HepG2 (cell line): ENCODE results near the gene GPC6. TPM values are rescaled to one million over a fixed set of nuclear protein-coding genes. Genes with fewer than 3 reads are reported as not detected.
A peak's percentile ranks its signal among the peaks of the same experiment; 100 is the strongest.

ENCODE experiments used
- ATRX ChIP-seq: sonication (generic); formaldehyde crosslinking; IDR thresholded peaks from 2 replicates; pipeline ENCODE4 v1.4.0; 2020; ENCODE audit warnings: missing genetic modification reagents, borderline replicate concordance
- BCL3 ChIP-seq: sonication (generic); formaldehyde crosslinking; IDR thresholded peaks from 2 replicates; pipeline ENCODE4 v1.5.1; 2020; ENCODE audit warnings: mild to moderate bottlenecking, missing genetic modification reagents, moderate library complexity
- DPF2 ChIP-seq: sonication (generic); formaldehyde crosslinking; IDR thresholded peaks from 2 replicates; pipeline ENCODE4 v1.4.0; 2020; ENCODE audit warnings: mild to moderate bottlenecking, low read depth, missing genetic modification reagents, borderline replicate concordance
- FOXA1 ChIP-seq, 2 experiments: fragments of 450-650 bp in 1 of 2; sonication (generic) in 1 of 2; formaldehyde crosslinking in 1 of 2; IDR thresholded peaks; 2 replicates each; pipeline versions ENCODE4 v1.4.0 to v1.6.1; 2016 to 2020; ENCODE audit warnings: missing genetic modification reagents in 1 of 2
- KLF15 ChIP-seq: sonication (generic); formaldehyde crosslinking; IDR thresholded peaks from 2 replicates; pipeline ENCODE4 v1.8.1; 2023; ENCODE audit warnings: borderline replicate concordance, mild to moderate bottlenecking, inconsistent platforms, missing genetic modification reagents, mixed read lengths
- MBD4 ChIP-seq: IDR thresholded peaks from 2 replicates; pipeline ENCODE4 v1.6.1; 2012; ENCODE audit warnings: low read length, inconsistent platforms, borderline replicate concordance
- MIER3 ChIP-seq: IDR thresholded peaks from 2 replicates; pipeline ENCODE4 v1.6.1; 2016; ENCODE audit warnings: missing compliant biosample characterization, borderline replicate concordance
- MTF2 ChIP-seq: sonication (generic); formaldehyde crosslinking; IDR thresholded peaks from 2 replicates; pipeline ENCODE4 v1.5.0; 2020; ENCODE audit warnings: missing genetic modification reagents, borderline replicate concordance
- MYC ChIP-seq: sonication (generic); formaldehyde crosslinking; IDR thresholded peaks from 2 replicates; pipeline ENCODE4 v1.9.0; 2021; ENCODE audit warnings: missing genetic modification reagents, borderline replicate concordance
- NFYC ChIP-seq: IDR thresholded peaks from 2 replicates; pipeline ENCODE4 v1.6.1; 2016; ENCODE audit warnings: missing genetic modification reagents, missing compliant biosample characterization
- POGK ChIP-seq: sonication (generic); formaldehyde crosslinking; conservative IDR thresholded peaks from 2 replicates; pipeline ENCODE4 v1.8.0; 2022; ENCODE audit warnings: mild to moderate bottlenecking, moderate library complexity, missing genetic modification reagents
- REST ChIP-seq, 2 experiments: IDR thresholded peaks; 2 replicates each; pipeline ENCODE4 v1.6.1; 2011 to 2012; ENCODE audit warnings: low read length in 2 of 2, borderline replicate concordance in 1 of 2, low read depth in 1 of 2, mild to moderate bottlenecking in 1 of 2, moderate library complexity in 1 of 2
- SAP130 ChIP-seq: IDR thresholded peaks from 2 replicates; pipeline ENCODE4 v1.6.1; 2016; ENCODE audit warnings: low read depth
- SIN3A ChIP-seq: IDR thresholded peaks from 2 replicates; pipeline ENCODE4 v1.6.1; 2011; ENCODE audit warnings: low read depth, mild to moderate bottlenecking, control low read depth, low read length, borderline replicate concordance
- THAP7 ChIP-seq: sonication (generic); formaldehyde crosslinking; IDR thresholded peaks from 2 replicates; pipeline ENCODE4 v1.8.1; 2023; ENCODE audit warnings: mild to moderate bottlenecking, missing genetic modification reagents
- TIGD3 ChIP-seq: sonication (generic); formaldehyde crosslinking; IDR thresholded peaks from 2 replicates; pipeline ENCODE4 v1.5.1; 2020; ENCODE audit warnings: mild to moderate bottlenecking, missing genetic modification reagents, borderline replicate concordance
- ZNF557 ChIP-seq: sonication (generic); formaldehyde crosslinking; IDR thresholded peaks from 2 replicates; pipeline ENCODE4 v1.4.0; 2020; ENCODE audit warnings: missing genetic modification reagents
- ZNF564 ChIP-seq: sonication (generic); formaldehyde crosslinking; IDR thresholded peaks from 2 replicates; pipeline ENCODE4 v1.8.1; 2023; ENCODE audit warnings: mild to moderate bottlenecking, missing genetic modification reagents
- ZNF589 ChIP-seq: sonication (generic); formaldehyde crosslinking; conservative IDR thresholded peaks from 2 replicates; pipeline ENCODE4 v1.8.0; 2022; ENCODE audit warnings: mild to moderate bottlenecking, moderate library complexity, missing genetic modification reagents
- ZNF775 ChIP-seq: sonication (generic); formaldehyde crosslinking; IDR thresholded peaks from 2 replicates; pipeline ENCODE4 v1.4.0; 2020; ENCODE audit warnings: missing genetic modification reagents, mild to moderate bottlenecking, moderate library complexity, borderline replicate concordance
- polyA plus RNA-seq, 8 experiments: library from polyadenylated mRNA; depleted of rRNA in 3 of 8; stranded (reverse) in 7 of 8; unstranded in 1 of 8; fragments of >200 nt; fragmentation: Illumina TruSeq in 4 of 8; extraction: Trizol in 4 of 8; gene quantifications; 2 replicates each; pipeline versions ENCODE4 v1.2.1 to v1.2.3, GENCODE V29; 2011 to 2016; ENCODE audit warnings: low read depth in 4 of 8, missing spikeins in 1 of 8, mixed read lengths in 1 of 8; ENCODE audit not compliant: insufficient read depth in 1 of 8
- total RNA-seq, 5 experiments: library from RNA; depleted of rRNA; stranded (reverse); fragments of >200 nt; fragmentation: Illumina TruSeq; extraction: Trizol; gene quantifications; 2 replicates each; pipeline ENCODE4 v1.2.3, GENCODE V29; 2016; ENCODE audit warnings: low read depth in 1 of 5

The GPC6 gene
- total and polyA plus RNA-seq, 2 of the 13 experiments (the other 11 are each of a cell fraction or from before 2014, with no cell fraction given) = 24.5 to 33.9 TPM

GRCh38 chr13:93224535-93224934 lies 2.1 kb upstream of the GPC6 start (continued):
- TF ChIP-seq FOXA1 (IDR thresholded peaks at IDR 0.05) (no peak), FOXA1 (CRISPR knock-in tag; IDR thresholded peaks at IDR 0.05) (peak; percentile 96), ZNF564 (CRISPR knock-in tag) (peak; percentile 70; the same call in 1 of the 2 replicates), REST (IDR thresholded peaks at IDR 0.05; ENCODE audit: borderline replicate concordance in 1 of 2, low read depth in 1 of 2, low read length in 2 of 2) (peak in 1 of 2 experiments; percentile 86; a peak in 2 of 4 replicates), KLF15 (no peak), DPF2 (peak; percentile 95), BCL3 (CRISPR knock-in tag) (0 out of 2 replicates have a peak, but pooled peaks have one; percentile 53), ZNF557 (CRISPR knock-in tag) (0 out of 2 replicates have a peak, but pooled peaks have one; percentile 52), MTF2 (CRISPR knock-in tag) (no peak), ZNF589 (CRISPR knock-in tag) (peak; percentile 93), SAP130 (CRISPR knock-in tag) (peak; percentile 95), ZNF775 (CRISPR knock-in tag) (no peak), MIER3 (peak; percentile 97; the same call in 1 of the 2 replicates), THAP7 (no peak), ATRX (CRISPR knock-in tag) (no peak), MYC (no peak), TIGD3 (no peak), MBD4 (peak; percentile 87; the same call in 1 of the 2 replicates), SIN3A (no peak), NFYC (0 out of 2 replicates have a peak, but pooled peaks have one; percentile 41), POGK (CRISPR knock-in tag) (peak; percentile 77)
